GM21390 (cell line): Measurements from ENCODE around the gene DCLK2.
A peak's percentile ranks its signal among the peaks of the same experiment; 100 is the strongest.

Experiments used
- ATAC-seq: cut with Tn5 transposase; IDR thresholded peaks from one replicate; pipeline ENCODE4 v1.9.1; 2021; ENCODE audit not compliant: unreplicated experiment

DCLK2 gene

GRCh38 chr4:150115851-150116250 is 37.6 kb downstream of the DCLK2 start:
- ATAC-seq = no peak

- ATAC-seq = no peak
These were observed 38.3 kb downstream of the DCLK2 start for GRCh38 chr4:150116506-150116905.

DNA sequence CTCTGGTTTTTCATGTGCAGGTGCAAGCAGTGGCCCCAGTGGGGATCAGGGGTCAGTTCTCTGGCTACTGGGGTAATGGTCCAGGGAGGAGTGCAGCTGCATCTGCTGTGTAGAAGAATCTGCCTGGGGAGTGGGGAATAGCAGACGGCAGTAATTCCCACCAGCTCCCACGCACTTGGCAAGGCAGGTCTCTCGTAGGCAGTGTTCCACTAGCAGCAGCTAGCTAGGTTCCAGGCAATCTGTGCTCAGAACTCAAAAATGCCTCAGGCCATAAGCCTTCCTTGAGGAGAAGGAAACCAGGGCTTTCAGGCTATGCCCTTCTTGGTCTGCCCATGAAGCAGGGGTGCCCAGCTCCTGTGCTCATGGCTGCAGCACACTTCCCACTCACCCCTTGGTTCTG is 38.8 kb downstream of the DCLK2 start:
- no peak for ATAC-seq

GRCh38 chr4:150117629-150118028 is 39.4 kb downstream of the DCLK2 start:
- ATAC-seq = no peak

DNA sequence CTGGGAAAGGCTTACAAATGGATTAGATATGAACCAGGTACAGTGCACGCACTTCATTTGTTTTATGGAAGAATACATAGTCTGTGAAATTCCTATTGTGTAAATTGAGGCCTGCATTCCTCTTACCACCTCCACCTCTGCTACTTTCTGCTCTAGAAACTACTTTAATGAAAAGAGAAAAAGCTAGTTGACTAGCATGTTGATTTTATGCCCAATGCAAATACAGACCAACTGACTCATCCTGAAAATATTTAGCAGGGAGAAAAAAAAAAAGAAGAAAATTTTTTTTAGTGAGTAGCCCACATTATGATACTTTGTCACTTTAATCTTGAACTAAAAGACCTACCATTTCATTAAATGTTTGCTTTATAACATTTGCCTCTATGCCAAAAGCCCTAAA is 41.2 kb downstream of the DCLK2 start:
- no peak for ATAC-seq

DNA sequence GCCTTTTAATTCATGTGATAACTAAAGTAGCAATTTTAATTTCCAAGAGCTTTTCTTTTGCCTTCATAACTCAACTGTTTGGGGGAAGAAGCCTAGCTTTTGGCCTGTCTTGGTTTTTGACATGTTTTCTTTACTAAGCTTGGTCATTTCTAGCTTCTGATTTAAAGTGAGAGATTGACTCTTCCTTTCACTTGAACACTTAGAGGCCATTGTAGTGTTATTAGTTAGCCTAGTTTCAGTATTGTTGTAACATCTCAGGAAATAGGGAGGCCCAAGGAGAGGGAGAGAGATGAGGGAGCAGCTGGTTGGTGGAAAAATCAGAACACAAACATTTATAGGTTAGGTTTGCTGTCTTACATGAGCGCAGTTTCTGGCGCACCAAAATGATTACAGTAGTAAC is 44.8 kb downstream of the DCLK2 start:
- ATAC-seq = no peak

GRCh38 chr4:150123796-150124677 is 45.8 kb downstream of the DCLK2 start:
- no peak for ATAC-seq

- peak; percentile 43 for ATAC-seq
These were observed 48.1 kb downstream of the DCLK2 start for GRCh38 chr4:150126201-150126863.

DNA sequence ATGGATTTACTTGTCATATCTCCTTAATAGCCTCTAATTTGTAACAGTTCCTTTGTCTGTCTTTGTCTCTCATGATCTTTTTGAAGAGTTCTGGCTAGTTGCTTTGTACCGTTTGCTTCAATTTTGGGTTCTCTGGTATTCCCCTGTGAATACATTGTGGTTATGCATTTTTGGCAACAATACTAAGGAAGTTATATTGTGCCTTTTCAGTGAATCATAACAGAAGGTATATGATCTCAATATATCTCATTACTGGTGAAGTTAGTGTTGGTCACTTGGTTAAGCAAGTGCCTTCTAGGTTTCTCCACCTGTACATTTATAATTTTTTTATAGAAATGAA is 48.6 kb downstream of the DCLK2 start:
- ATAC-seq = peak; percentile 49

DNA sequence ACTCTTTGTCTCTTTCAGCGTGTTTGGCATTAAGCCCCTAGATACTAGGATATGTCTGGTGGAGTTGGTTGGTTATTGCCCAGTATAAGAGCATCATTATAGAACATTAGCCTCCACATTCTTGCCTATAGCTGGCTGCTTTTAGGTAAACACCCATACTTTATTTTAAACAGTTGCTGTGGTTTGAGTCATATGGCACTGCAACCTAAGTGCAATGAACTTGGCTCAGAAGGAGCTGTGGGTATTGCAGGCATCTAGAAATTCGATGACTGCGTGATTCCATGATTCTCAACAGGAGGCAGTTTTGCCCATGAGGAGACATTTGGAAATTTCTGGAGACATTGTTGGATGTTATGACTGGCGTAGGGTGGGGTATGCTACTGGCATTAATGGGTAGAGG is 49.5 kb downstream of the DCLK2 start:
- ATAC-seq = no peak

GRCh38 chr4:150130933-150131332 is 52.7 kb downstream of the DCLK2 start:
- ATAC-seq = no peak

- no peak for ATAC-seq
These were observed 53.5 kb downstream of the DCLK2 start for GRCh38 chr4:150131581-150132228.

DNA sequence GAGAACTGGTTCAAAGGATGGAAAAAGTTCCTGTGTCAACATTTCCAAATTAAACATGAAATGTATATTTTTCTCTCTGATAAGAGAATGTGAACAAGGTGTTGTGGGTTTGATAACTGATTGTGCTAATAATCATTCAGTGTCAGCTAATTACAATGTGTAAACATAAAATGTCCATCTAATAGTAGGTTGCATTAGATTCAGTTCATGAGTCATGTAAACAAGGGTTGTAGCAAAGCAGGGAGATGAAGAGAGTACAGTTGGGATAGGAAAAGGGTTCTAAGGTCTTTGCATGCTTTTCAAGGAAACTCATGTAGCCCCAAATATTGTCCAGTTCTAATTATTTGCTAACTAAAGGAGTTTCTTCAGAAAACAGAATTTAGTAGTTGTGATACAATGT is 55.4 kb downstream of the DCLK2 start:
- no peak for ATAC-seq

DNA sequence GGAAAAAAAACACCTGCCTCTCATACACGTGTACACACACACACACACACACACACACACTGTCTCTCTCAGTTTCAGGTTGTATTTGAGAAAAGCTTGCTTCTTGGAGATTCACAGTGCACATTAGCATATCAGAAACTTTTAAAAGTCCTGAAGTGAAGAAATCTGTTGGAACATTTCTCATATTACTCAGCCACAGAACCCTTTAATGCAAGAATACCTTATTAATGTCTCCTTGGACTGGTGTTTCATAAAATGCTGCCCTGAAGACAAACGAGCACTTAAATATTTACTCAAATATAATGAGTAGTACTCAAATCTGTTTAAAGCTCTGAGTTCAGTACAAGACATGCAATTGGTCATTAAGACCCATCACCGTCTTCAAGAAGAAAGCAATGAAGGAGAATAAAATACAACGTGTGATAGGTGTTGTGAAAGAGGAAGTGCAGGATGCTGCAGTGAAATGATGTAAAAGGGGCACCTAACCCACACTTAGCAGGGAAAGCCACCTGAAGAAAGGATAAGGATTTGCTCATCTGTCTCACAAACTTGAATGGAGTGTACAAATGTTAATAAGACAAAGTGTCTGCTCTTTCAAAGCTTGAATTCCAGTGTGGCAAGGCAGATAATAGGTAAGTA is 57.0 kb downstream of the DCLK2 start:
- no peak for ATAC-seq

DNA sequence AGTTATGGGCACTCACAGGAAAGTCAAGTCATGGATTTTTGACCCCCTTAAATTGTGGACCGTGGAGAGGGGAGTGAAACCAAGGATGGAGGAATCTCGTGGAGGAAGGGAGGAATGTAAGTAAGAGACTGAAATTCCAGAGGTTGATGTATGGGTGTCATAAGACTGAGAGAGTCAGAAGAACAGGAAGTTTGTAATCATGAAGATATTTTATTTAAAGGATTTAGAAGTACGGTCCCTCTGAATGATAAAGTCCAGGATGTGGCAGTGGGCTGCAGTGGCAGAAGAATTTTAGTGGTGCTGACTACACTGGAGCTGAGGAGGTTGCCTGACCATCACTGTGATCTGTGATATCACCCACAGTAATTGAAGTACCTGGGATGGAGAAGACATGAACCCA is 57.8 kb downstream of the DCLK2 start:
- ATAC-seq = no peak

- no peak for ATAC-seq
These were observed 58.2 kb downstream of the DCLK2 start for GRCh38 chr4:150136481-150136880.

DNA sequence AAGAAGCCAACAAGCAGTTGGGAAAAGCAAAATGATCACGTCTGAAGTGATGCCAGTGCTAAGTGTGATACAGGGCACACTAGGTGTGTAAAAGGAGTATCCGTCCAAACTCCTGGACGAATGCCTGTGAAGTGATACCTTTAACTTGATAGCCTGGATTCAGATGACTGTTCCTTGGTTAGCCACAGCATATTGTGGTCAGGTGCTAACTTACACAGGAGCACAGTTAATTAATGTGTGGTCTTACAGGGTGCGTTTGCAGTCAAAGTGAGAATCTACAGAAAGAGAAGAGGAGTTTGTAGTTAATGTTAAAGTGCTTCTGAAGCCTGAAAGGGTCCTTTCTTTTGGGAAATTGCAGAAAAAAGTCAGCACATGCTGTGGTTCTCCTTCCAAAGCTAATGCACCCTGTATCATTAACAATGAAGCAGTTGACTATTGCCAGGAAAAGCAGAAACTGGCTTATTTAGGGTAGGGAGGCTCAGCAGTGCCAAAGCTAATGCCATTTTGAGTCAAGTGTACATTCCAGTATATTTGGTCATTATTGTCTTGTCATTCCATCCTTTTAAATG is 61.1 kb downstream of the DCLK2 start:
- no peak for ATAC-seq

DNA sequence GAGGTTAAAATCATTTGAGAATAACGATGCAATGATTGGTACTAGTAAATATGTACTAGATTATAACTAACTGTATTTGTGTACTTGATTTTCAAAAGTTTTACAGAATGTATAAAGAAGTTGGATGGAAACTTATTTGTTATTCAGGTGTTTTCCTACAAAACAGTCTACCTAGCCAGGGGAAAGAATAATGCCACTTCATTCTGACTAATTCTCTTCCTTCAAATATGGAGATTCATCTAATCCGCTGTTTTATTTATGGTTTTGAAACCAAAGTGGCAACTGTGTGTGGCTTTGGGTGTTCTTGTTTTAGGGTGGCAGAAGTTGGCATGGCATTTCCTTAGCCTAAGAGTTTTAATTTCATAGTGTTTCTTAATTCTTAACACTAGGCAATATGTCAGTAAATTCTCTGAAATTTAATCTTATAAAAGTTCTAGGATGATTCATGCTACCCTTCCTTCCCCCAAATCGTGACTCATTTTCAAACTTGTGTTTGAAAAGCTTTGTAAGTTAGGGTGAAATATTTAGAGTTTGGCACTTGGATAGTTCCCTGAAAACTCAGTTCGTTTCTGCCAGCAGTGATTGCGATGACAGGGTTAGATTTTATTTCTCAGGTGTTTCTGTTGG is 62.6 kb downstream of the DCLK2 start:
- no peak for ATAC-seq

DNA sequence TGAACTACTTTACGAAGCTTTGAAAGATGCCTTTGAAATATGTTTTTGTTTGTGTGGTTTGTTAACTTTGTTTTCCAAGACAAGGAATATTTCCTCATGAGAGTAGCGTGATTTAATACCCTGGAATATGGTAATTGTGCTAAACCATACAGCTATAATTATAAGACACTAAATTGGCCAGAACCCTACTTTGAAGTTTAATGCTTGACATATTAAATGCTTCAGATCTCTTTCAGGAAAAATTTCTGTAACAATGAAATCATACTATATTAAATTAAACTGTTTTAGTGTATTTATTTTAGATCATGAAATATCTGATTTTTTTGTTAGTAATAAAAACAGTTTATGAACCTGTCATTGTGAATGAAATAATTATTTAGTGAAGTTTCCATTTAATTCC is 63.5 kb downstream of the DCLK2 start:
- ATAC-seq = no peak

- ATAC-seq = no peak
These were observed 64.6 kb downstream of the DCLK2 start for GRCh38 chr4:150142831-150143230.
